ENCODE results near the gene ABHD2. TPM values are rescaled to one million over a fixed set of nuclear protein-coding genes. Genes with fewer than 3 reads are reported as not detected.
"Not testable (repeated sequence)": the region's sequence is repeated elsewhere in the genome, so short reads cannot be mapped to it uniquely, and the experiment has no call there.

The ABHD2 gene
- total RNA-seq, 4 donors from 2014 or later = 49.8 to 82.3 (median 72.1) TPM

DNA sequence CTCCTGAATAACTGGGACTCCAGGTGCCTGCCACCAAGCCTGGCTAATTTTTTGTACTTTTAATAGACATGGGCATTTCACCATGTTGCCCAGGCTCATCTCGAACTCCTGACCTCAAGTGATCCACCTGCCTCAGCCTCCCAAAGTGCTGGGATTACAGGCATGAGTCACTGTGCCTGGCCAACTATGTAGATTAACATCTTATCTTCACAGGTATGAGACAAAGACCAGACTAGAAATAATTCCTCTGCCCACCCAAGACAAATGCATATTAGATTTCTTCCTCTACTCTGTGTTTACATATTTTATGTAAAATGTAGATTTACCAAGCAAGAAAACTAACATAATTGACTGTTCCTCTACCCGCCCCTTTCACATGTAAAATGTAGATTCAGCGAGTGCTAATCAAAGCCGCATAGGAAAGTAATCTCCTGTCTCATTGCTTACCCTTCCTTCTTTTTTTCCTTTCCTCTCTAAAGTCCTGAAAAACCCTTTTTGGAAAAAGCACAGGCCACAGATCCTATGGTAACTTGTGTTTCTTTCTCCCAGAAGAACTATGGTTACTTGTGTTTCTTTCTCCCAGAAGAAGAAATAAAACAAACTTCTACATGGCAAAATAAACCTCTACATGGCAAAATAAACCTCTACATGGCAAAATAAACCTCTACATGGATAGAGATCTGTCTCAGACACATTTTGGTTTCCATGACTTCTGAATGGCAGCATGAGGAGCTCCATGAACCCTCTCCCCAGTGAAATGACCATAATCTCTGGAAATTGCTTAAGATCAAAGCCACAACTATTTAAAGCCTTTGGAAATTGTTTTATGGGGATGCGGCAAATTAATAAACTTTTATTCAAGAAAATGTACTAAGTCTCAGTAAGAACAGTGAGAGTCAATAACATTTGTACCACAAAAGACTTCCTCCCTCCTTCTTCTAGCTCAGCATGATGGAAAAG lies 9.1 kb upstream of the ABHD2 start:
- no peaks in the 10 kb centered on the region for H3K27me3 ChIP-seq
- 92% methylated on average over 5 of the region's 5 CpGs for WGBS
- no peak overlapping the region for H3K27ac ChIP-seq (replicated peaks in 1 of 4)
- intact Hi-C loops (cut with DNase I) = no loop called here
- no peak overlapping the region for H3K4me3 ChIP-seq
- no peaks in the 10 kb centered on the region for H3K36me3 ChIP-seq
- DNase-seq (ENCODE audit: extremely low spot score) = no peak
- no peak for TF ChIP-seq POLR2A (IDR thresholded peaks at IDR 0.05; ENCODE audit: low read depth)
- no peak for TF ChIP-seq POLR2AphosphoS5 (IDR thresholded peaks at IDR 0.05)
- no peaks in the 10 kb centered on the region for H3K4me1 ChIP-seq
- H3K9me3 ChIP-seq = no peaks in the 10 kb centered on the region

DNA sequence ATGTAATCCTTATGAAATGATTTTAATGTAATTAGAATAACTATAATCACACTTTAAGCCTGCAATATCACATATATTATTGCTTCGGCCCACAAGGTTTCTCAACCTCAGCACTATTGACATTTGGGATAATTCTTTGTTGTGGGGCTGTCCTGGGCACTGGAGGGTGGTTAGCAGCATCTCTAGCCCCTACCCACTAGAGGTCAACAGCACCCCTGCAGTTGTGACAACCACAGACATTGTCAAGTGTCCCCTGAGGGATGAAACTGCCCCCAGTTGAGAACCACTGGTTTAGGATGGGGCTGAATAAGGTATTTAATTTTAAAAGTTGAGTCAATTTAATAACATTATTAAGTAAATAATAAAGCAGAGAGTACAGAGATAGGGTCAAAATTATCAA lies 6.4 kb upstream of the ABHD2 start:
- H3K4me3 ChIP-seq = no peak overlapping the region
- H3K36me3 ChIP-seq = no peaks in the 10 kb centered on the region
- DNase-seq (ENCODE audit: extremely low spot score) = no peak
- 95% methylated on average over 1 of the region's 1 CpG for WGBS
- no peak overlapping the region for H3K27ac ChIP-seq (replicated peaks in 1 of 4)
- H3K4me1 ChIP-seq = peaks cover under 1 to 22% (median 18%) of the 10 kb centered on the region in 4 donors
- H3K9me3 ChIP-seq = no peaks in the 10 kb centered on the region
- H3K27me3 ChIP-seq = no peaks in the 10 kb centered on the region
- TF ChIP-seq POLR2AphosphoS5 (IDR thresholded peaks at IDR 0.05) (no peak), EP300 (IDR thresholded peaks at IDR 0.05) (no peak), POLR2A (IDR thresholded peaks at IDR 0.05; ENCODE audit: low read depth) (no peak)
- TF ChIP-seq, protein P1, sequence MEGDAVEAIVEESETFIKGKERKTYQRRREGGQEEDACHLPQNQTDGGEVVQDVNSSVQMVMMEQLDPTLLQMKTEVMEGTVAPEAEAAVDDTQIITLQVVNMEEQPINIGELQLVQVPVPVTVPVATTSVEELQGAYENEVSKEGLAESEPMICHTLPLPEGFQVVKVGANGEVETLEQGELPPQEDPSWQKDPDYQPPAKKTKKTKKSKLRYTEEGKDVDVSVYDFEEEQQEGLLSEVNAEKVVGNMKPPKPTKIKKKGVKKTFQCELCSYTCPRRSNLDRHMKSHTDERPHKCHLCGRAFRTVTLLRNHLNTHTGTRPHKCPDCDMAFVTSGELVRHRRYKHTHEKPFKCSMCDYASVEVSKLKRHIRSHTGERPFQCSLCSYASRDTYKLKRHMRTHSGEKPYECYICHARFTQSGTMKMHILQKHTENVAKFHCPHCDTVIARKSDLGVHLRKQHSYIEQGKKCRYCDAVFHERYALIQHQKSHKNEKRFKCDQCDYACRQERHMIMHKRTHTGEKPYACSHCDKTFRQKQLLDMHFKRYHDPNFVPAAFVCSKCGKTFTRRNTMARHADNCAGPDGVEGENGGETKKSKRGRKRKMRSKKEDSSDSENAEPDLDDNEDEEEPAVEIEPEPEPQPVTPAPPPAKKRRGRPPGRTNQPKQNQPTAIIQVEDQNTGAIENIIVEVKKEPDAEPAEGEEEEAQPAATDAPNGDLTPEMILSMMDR (IDR thresholded peaks at IDR 0.05) = no peak
- intact Hi-C loops (cut with DNase I) = no loop called here

DNA sequence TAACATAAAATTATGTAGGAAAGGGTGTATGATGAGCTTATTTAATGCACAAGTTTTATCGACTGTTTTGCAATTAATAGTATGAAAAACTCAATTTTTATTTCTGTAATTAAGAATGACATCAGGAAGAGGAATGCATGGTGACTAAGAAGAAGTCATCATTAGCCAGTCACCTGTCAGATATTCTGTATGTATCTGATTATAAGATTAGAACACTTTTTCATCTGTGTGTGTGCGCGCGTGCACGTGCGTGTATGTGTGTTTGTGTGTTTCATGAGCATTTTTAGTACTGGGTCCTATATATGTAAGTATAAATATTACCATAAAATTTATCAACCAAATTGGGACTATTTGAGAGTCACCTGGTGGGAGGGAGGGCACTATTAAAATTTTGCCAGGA lies 5.0 kb upstream of the ABHD2 start:
- intact Hi-C loops (cut with DNase I) = no loop called here
- 99% methylated on average over 6 of the region's 6 CpGs for WGBS
- DNase-seq (ENCODE audit: extremely low spot score) = no peak
- TF ChIP-seq, protein P1 (IDR thresholded peaks at IDR 0.05) = no peak
- TF ChIP-seq POLR2A (IDR thresholded peaks at IDR 0.05; ENCODE audit: low read depth) (no peak), POLR2AphosphoS5 (IDR thresholded peaks at IDR 0.05) (no peak), EP300 (IDR thresholded peaks at IDR 0.05) (no peak)
- Histone ChIP-seq H3K4me1 (peaks cover 11 to 31% (median 27%) of the 10 kb centered on the region in 4 donors), H3K27ac (replicated peaks in 1 of 4) (no peak overlapping the region), H3K27me3 (no peaks in the 10 kb centered on the region), H3K9me3 (no peaks in the 10 kb centered on the region), H3K4me3 (no peak overlapping the region), H3K36me3 (no peaks in the 10 kb centered on the region)

DNA sequence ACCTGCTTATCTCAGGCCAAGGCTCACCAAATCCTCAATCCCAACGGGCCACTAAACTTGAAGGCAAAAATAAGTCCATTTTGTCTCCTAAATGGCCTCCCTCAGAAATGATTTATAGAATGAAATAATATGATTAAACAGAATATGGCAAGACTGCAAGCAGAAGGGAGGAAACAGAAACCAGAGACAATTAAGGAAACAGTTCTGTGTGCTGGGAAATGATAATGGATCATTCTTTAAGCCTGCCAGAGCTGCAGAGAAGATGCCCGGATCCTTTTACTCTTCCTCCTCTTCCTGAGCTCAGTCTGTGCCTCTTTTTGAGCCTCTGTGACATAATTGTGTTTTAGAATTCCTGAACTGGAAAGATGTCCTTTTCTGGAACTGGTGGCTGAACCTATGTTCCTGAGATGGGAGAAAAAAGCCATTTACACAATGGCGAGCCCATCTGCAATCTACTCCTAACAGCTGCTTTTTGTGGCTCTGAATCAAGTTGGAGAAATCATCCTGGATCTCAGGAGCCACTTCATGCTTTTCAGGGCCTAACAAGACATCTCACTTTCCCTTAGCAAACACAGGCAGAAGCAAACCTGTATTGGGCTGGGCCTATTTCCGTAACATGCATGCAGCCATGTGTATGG lies 2.8 kb upstream of the ABHD2 start:
- peaks cover 27 to 48% (median 43%) of the 10 kb centered on the region in 4 donors for H3K4me1 ChIP-seq
- no peaks in the 10 kb centered on the region for H3K9me3 ChIP-seq
- DNase-seq (ENCODE audit: extremely low spot score) = no peak
- TF ChIP-seq POLR2AphosphoS5 (IDR thresholded peaks at IDR 0.05) (no peak), POLR2A (IDR thresholded peaks at IDR 0.05; ENCODE audit: low read depth) (no peak), EP300 (IDR thresholded peaks at IDR 0.05) (no peak)
- TF ChIP-seq, protein P1 (IDR thresholded peaks at IDR 0.05) = no peak
- H3K36me3 ChIP-seq = no peaks in the 10 kb centered on the region
- H3K4me3 ChIP-seq = no peak overlapping the region
- peak overlapping the region; percentile 86 to 96 (median 93) for H3K27ac ChIP-seq (replicated peaks in 1 of 4)
- H3K27me3 ChIP-seq = no peaks in the 10 kb centered on the region
- intact Hi-C loops (cut with DNase I) = loop anchor here (5.0 kb wide), 1 partner anchor 42 kb away; no protein-coding TSS in a partner anchor
- 47% methylated on average over 4 of the region's 4 CpGs for WGBS

DNA sequence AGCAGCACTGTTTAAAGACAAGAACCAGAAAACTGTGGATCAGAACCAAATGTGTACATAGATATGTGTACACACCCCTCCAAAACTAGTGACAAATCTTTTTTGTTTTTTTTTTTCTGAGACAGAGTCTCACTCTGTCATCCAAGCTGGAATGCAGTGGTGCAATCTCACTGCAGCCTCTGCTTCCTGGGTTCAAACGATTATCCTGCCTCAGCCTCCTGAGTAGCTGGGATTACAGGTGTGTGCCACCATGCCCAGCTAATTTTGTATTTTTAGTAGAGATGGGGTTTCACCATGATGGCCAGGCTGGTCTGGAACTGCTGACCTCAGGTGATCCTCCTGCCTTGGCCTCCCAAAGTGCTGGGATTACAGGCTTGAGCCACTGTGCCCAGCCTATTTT lies 2.3 kb upstream of the ABHD2 start:
- Histone ChIP-seq H3K27ac (replicated peaks in 1 of 4) (peak overlapping the region; percentile 86 to 96 (median 93)), H3K4me1 (peaks cover 29 to 53% (median 48%) of the 10 kb centered on the region in 4 donors)
- not testable (repeated sequence) for H3K9me3 ChIP-seq; H3K4me3 ChIP-seq; H3K27me3 ChIP-seq; H3K36me3 ChIP-seq; DNase-seq (ENCODE audit: extremely low spot score)
- intact Hi-C loops (cut with DNase I) = loop anchor here (5.0 kb wide), 1 partner anchor 41 kb away; no protein-coding TSS in a partner anchor
- 67% methylated on average over 1 of the region's 1 CpG for WGBS

DNA sequence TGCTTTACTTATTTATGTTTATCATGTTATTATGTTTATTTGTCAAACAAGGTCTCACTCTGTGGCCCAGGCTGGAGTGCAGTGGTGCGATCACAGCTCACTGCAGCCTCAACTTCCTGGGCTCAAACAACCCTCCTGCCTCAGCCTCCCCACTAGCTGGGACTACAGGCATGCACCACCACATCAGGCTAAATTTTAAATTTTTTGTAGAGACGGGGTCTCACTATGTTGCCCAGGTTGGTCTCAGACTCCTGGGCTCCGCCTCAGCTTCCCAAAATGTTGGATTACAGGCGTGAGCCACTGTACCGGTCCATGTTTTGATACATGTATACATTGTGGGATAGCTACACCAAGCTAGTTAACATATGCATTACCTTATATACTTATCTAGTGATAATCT lies 1.9 kb upstream of the ABHD2 start:
- H3K4me3 ChIP-seq; H3K36me3 ChIP-seq; H3K27me3 ChIP-seq; H3K9me3 ChIP-seq; DNase-seq (ENCODE audit: extremely low spot score): not testable (repeated sequence)
- intact Hi-C loops (cut with DNase I) = loop anchor here (5.0 kb wide), 1 partner anchor 41 kb away; no protein-coding TSS in a partner anchor
- WGBS = 95% methylated on average over 5 of the region's 5 CpGs
- Histone ChIP-seq H3K27ac (replicated peaks in 1 of 4) (peak overlapping the region; percentile 86 to 96 (median 93)), H3K4me1 (peaks cover 29 to 58% (median 53%) of the 10 kb centered on the region in 4 donors)

Measured in esophagus muscularis mucosa (tissue), 4 donors.